ENCODE data around the gene PHLDB3.

DNA sequence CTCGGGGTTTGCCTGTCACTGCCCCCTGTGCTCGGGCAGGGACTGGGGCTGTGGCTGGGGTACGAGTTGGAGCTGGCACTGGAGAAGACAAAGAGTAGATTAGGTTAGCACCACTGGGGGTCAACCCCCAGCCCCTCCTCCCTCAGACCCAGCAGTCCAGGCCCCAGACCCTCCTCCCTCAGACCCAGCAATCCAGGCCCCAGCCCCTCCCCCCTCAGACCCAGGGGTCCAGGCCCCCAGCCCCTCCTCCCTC lies 47.6 kb upstream of the PHLDB3 start:
- TF ChIP-seq, protein P1, sequence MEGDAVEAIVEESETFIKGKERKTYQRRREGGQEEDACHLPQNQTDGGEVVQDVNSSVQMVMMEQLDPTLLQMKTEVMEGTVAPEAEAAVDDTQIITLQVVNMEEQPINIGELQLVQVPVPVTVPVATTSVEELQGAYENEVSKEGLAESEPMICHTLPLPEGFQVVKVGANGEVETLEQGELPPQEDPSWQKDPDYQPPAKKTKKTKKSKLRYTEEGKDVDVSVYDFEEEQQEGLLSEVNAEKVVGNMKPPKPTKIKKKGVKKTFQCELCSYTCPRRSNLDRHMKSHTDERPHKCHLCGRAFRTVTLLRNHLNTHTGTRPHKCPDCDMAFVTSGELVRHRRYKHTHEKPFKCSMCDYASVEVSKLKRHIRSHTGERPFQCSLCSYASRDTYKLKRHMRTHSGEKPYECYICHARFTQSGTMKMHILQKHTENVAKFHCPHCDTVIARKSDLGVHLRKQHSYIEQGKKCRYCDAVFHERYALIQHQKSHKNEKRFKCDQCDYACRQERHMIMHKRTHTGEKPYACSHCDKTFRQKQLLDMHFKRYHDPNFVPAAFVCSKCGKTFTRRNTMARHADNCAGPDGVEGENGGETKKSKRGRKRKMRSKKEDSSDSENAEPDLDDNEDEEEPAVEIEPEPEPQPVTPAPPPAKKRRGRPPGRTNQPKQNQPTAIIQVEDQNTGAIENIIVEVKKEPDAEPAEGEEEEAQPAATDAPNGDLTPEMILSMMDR (IDR thresholded peaks at IDR 0.05) = no peak
- no peak for TF ChIP-seq POLR2AphosphoS5 (IDR thresholded peaks at IDR 0.05)

Measured in breast epithelium (tissue), 3 donors.